Neural cell (in vitro differentiated cells): ENCODE measurements around the gene PTPRD. TPM values are rescaled to one million over a fixed set of nuclear protein-coding genes. Genes with fewer than 3 reads are reported as not detected.

Source experiments
- H2AFZ ChIP-seq: fragments of 200-600, 300-800 bp; sonication (generic), shearing (Covaris generic); 2 replicates; pipeline ENCODE4 v1.6.0; 2014; ENCODE audit warnings: low read depth, mild to moderate bottlenecking, antibody characterized with exemption, low read length, moderate library complexity
- H3F3A ChIP-seq: fragments of 200-600 bp; shearing (Covaris generic); 2 replicates; pipeline ENCODE4 v1.6.1; 2016; ENCODE audit warnings: mild to moderate bottlenecking, moderate library complexity, mixed read lengths, antibody characterized with exemption, low read length; ENCODE audit not compliant: insufficient read depth, poor library complexity, severe bottlenecking
- H3K27ac ChIP-seq: fragments of 200-600, 300-800 bp; sonication (generic), shearing (Covaris generic); 2 replicates; pipeline ENCODE4 v1.5.1; 2014; ENCODE audit warnings: mild to moderate bottlenecking, low read length, moderate library complexity
- H3K27me3 ChIP-seq: fragments of 300-800, 200-600 bp; sonication (generic), shearing (Covaris generic); 2 replicates; pipeline ENCODE4 v1.6.0; 2014; ENCODE audit warnings: mild to moderate bottlenecking, low read depth, low read length, moderate library complexity; ENCODE audit not compliant: insufficient read depth
- H3K36me3 ChIP-seq: fragments of 300-800, 200-600 bp; sonication (generic), shearing (Covaris generic); 2 replicates; pipeline ENCODE4 v1.5.1; 2014; ENCODE audit warnings: mild to moderate bottlenecking, antibody characterized with exemption, low read length, moderate library complexity; ENCODE audit not compliant: insufficient read depth
- H3K4me2 ChIP-seq: fragments of 300-800, 200-600 bp; sonication (generic), shearing (Covaris generic); 2 replicates; pipeline ENCODE4 v1.6.0; 2014; ENCODE audit warnings: mild to moderate bottlenecking, low read length
- H3K4me3 ChIP-seq: fragments of 300-800, 200-600 bp; sonication (generic), shearing (Covaris generic); 2 replicates; pipeline ENCODE4 v1.5.1; 2014; ENCODE audit warnings: mild to moderate bottlenecking, low read length, moderate library complexity
- H3K79me2 ChIP-seq: fragments of 200-600 bp; shearing (Covaris generic); replicated peaks from 2 replicates; pipeline ENCODE4 v1.6.0; 2014; ENCODE audit warnings: mild to moderate bottlenecking, low read length, moderate library complexity; ENCODE audit not compliant: insufficient read depth
- H3K9ac ChIP-seq: fragments of 300-800, 200-600 bp; sonication (generic), shearing (Covaris generic); 2 replicates; pipeline ENCODE4 v1.6.1; 2016; ENCODE audit warnings: mild to moderate bottlenecking, low read length, mixed read lengths
- H3K9me2 ChIP-seq: fragments of 200-600 bp; shearing (Covaris generic); 2 replicates; pipeline ENCODE4 v1.6.1; 2016; ENCODE audit warnings: mild to moderate bottlenecking, low read length, mixed read lengths; ENCODE audit not compliant: insufficient read depth
- H3K9me3 ChIP-seq: fragments of 200-600, 300-800 bp; sonication (generic), shearing (Covaris generic); 2 replicates; pipeline ENCODE4 v1.6.1; 2016; ENCODE audit warnings: mild to moderate bottlenecking, mixed run types, low read length, moderate library complexity, mixed read lengths
- H4K20me1 ChIP-seq: fragments of 200-600 bp; shearing (Covaris generic); 2 replicates; pipeline ENCODE4 v1.6.1; 2016; ENCODE audit warnings: mild to moderate bottlenecking, mixed run types; ENCODE audit not compliant: insufficient read depth
- EP300 ChIP-seq: fragments of 450-650 bp; conservative IDR thresholded peaks from 2 replicates; pipeline ENCODE4 v1.6.1; 2014; ENCODE audit warnings: antibody characterized with exemption, mild to moderate bottlenecking, moderate library complexity; ENCODE audit not compliant: poor library complexity, severe bottlenecking
- EZH2 ChIP-seq: fragments of 200-600, 300-800 bp; shearing (Covaris generic), sonication (generic); IDR thresholded peaks from 2 replicates; pipeline ENCODE4 v1.6.1; 2014; ENCODE audit warnings: antibody characterized with exemption, low read length, borderline replicate concordance, mild to moderate bottlenecking; ENCODE audit not compliant: insufficient read depth, poor library complexity, severe bottlenecking
- MXI1 ChIP-seq: fragments of 450-650 bp; conservative IDR thresholded peaks from 2 replicates; pipeline ENCODE4 v1.6.1; 2014; ENCODE audit warnings: antibody characterized with exemption, mild to moderate bottlenecking; ENCODE audit not compliant: poor library complexity, severe bottlenecking
- POLR2AphosphoS5 ChIP-seq: IDR thresholded peaks from 2 replicates; pipeline ENCODE4 v1.6.1; 2012
- RAD21 ChIP-seq: fragments of 450-650 bp; conservative IDR thresholded peaks from 2 replicates; pipeline ENCODE4 v1.6.1; 2014; ENCODE audit warnings: antibody characterized with exemption, mild to moderate bottlenecking, moderate library complexity
- SMC3 ChIP-seq: fragments of 450-650 bp; conservative IDR thresholded peaks from 2 replicates; pipeline ENCODE4 v1.6.1; 2014; ENCODE audit warnings: antibody characterized with exemption, mild to moderate bottlenecking, moderate library complexity; ENCODE audit not compliant: poor library complexity
- TAF1 ChIP-seq: IDR thresholded peaks from 2 replicates; pipeline ENCODE4 v1.6.1; 2012; ENCODE audit warnings: low read depth
- polyA plus RNA-seq: library from polyadenylated mRNA; depleted of rRNA; stranded (reverse); fragments of >200 nt; gene quantifications from 2 replicates; pipeline ENCODE4 v1.2.3, GENCODE V29; 2014
- TF ChIP-seq, protein P1 (sequence below): fragments of 450-650 bp; IDR thresholded peaks from 2 replicates; pipeline ENCODE4 v1.5.1; 2014; ENCODE audit warnings: antibody characterized with exemption, mild to moderate bottlenecking, moderate library complexity; ENCODE audit not compliant: poor library complexity, severe bottlenecking
- TF ChIP-seq, protein P2 (sequence below): IDR thresholded peaks from 2 replicates; pipeline ENCODE4 v1.6.1; 2012; ENCODE audit warnings: borderline replicate concordance

The PTPRD gene
- polyA plus RNA-seq, 1 donor from 2014 or later = 143 TPM

DNA sequence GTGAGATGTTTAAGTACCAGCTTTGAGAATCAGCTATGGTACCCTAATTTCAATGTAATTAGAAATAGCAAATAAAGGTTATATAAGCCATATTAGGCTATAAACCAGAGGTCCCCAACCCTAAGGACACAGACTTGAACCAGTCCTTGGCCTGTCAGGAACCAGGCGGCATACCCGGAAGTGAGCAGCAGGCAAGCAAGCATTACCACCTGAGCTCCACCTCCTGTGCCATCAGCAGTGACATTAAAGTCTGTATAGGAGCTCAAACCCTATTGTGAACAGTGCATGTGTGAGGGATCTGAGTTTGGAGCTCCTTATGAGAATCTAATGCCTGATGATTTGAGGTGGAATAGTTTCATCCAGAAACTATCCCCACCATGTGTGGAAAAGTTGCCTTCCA, 1009.5 kb downstream of the PTPRD start:
- no peak overlapping the region for H3K27ac ChIP-seq
- H3K9me3 ChIP-seq = no peaks in the 10 kb centered on the region
- H4K20me1 ChIP-seq = no peaks in the 10 kb centered on the region
- TF ChIP-seq EZH2 (no peak), RAD21 (no peak), TAF1 (no peak), POLR2AphosphoS5 (no peak), MXI1 (no peak), EP300 (no peak), SMC3 (no peak)
- TF ChIP-seq, protein P1, sequence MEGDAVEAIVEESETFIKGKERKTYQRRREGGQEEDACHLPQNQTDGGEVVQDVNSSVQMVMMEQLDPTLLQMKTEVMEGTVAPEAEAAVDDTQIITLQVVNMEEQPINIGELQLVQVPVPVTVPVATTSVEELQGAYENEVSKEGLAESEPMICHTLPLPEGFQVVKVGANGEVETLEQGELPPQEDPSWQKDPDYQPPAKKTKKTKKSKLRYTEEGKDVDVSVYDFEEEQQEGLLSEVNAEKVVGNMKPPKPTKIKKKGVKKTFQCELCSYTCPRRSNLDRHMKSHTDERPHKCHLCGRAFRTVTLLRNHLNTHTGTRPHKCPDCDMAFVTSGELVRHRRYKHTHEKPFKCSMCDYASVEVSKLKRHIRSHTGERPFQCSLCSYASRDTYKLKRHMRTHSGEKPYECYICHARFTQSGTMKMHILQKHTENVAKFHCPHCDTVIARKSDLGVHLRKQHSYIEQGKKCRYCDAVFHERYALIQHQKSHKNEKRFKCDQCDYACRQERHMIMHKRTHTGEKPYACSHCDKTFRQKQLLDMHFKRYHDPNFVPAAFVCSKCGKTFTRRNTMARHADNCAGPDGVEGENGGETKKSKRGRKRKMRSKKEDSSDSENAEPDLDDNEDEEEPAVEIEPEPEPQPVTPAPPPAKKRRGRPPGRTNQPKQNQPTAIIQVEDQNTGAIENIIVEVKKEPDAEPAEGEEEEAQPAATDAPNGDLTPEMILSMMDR = no peak
- TF ChIP-seq, protein P2, sequence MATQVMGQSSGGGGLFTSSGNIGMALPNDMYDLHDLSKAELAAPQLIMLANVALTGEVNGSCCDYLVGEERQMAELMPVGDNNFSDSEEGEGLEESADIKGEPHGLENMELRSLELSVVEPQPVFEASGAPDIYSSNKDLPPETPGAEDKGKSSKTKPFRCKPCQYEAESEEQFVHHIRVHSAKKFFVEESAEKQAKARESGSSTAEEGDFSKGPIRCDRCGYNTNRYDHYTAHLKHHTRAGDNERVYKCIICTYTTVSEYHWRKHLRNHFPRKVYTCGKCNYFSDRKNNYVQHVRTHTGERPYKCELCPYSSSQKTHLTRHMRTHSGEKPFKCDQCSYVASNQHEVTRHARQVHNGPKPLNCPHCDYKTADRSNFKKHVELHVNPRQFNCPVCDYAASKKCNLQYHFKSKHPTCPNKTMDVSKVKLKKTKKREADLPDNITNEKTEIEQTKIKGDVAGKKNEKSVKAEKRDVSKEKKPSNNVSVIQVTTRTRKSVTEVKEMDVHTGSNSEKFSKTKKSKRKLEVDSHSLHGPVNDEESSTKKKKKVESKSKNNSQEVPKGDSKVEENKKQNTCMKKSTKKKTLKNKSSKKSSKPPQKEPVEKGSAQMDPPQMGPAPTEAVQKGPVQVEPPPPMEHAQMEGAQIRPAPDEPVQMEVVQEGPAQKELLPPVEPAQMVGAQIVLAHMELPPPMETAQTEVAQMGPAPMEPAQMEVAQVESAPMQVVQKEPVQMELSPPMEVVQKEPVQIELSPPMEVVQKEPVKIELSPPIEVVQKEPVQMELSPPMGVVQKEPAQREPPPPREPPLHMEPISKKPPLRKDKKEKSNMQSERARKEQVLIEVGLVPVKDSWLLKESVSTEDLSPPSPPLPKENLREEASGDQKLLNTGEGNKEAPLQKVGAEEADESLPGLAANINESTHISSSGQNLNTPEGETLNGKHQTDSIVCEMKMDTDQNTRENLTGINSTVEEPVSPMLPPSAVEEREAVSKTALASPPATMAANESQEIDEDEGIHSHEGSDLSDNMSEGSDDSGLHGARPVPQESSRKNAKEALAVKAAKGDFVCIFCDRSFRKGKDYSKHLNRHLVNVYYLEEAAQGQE = no peak
- H3F3A ChIP-seq = no peaks in the 10 kb centered on the region
- no peaks in the 10 kb centered on the region for H3K79me2 ChIP-seq
- no peak overlapping the region for H3K9ac ChIP-seq
- H3K4me2 ChIP-seq = no peak overlapping the region
- no peaks in the 10 kb centered on the region for H3K9me2 ChIP-seq
- H3K4me3 ChIP-seq = no peak overlapping the region
- H3K36me3 ChIP-seq = no peaks in the 10 kb centered on the region
- H3K27me3 ChIP-seq = no peaks in the 10 kb centered on the region
- H2AFZ ChIP-seq = no peak overlapping the region

DNA sequence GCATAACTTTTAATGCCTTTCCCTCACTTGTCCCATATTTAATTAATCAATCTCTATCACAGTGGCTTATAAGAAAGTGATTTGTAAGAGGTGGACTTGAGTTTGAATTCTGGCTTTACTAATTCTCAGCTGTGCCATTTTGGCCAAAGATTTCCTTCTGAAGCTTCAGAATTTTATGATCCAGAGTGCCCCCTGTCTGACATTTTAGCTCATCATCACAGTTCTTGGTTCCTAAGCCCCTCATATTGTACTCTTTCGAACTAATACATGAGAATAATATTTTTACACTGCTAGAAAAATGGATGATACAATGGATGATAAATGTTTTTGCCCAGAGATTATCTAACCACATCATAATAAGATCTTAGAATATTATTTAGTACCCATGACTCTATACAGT, 1014.1 kb downstream of the PTPRD start:
- TF ChIP-seq, protein P1 = no peak
- TF ChIP-seq EP300 (no peak), RAD21 (no peak), MXI1 (no peak), POLR2AphosphoS5 (no peak), EZH2 (no peak), TAF1 (no peak), SMC3 (no peak)
- TF ChIP-seq, protein P2 = no peak
- H3K79me2 ChIP-seq = no peaks in the 10 kb centered on the region

More for the DNA sequence above, 1014.1 kb downstream of the PTPRD start:
- Histone ChIP-seq H4K20me1 (no peaks in the 10 kb centered on the region), H3K9me3 (no peaks in the 10 kb centered on the region), H3K9ac (no peak overlapping the region), H3K9me2 (no peaks in the 10 kb centered on the region), H3K36me3 (no peaks in the 10 kb centered on the region), H3K4me3 (no peak overlapping the region), H3K27me3 (no peaks in the 10 kb centered on the region), H3F3A (no peaks in the 10 kb centered on the region), H2AFZ (no peak overlapping the region), H3K27ac (no peak overlapping the region), H3K4me2 (no peak overlapping the region)
